Loucy (cell line): ENCODE data around the gene COMMD10.

ENCODE experiments used
- H2AFZ ChIP-seq: fragments of 200-600 bp; sonication (generic); 2 replicates; pipeline ENCODE4 v1.6.0; 2016; ENCODE audit warnings: antibody characterized with exemption, mild to moderate bottlenecking, low read length, moderate library complexity
- H3F3A ChIP-seq: fragments of 200-600 bp; 2 replicates; pipeline ENCODE4 v1.6.0; 2016; ENCODE audit warnings: antibody characterized with exemption, low read depth, mild to moderate bottlenecking
- H3K27me3 ChIP-seq: fragments of 200-600 bp; sonication (generic); 2 replicates; pipeline ENCODE4 v1.6.1; 2014; ENCODE audit warnings: low read length, mild to moderate bottlenecking; ENCODE audit not compliant: insufficient read depth, poor library complexity, severe bottlenecking
- H3K36me3 ChIP-seq: fragments of 200-600 bp; sonication (generic); 2 replicates; pipeline ENCODE4 v1.6.1; 2016; ENCODE audit warnings: low read length; ENCODE audit not compliant: insufficient read depth
- H3K4me1 ChIP-seq: fragments of 200-600 bp; sonication (generic); 2 replicates; pipeline ENCODE4 v1.5.1; 2014; ENCODE audit warnings: low read length, mild to moderate bottlenecking; ENCODE audit not compliant: insufficient read depth, poor library complexity, severe bottlenecking
- H3K4me2 ChIP-seq: fragments of 200-600 bp; sonication (generic); 2 replicates; pipeline ENCODE4 v1.6.0; 2014; ENCODE audit warnings: antibody characterized with exemption, low read length, low read depth, mild to moderate bottlenecking; ENCODE audit not compliant: poor library complexity, severe bottlenecking
- H3K4me3 ChIP-seq: fragments of 200-600 bp; sonication (generic); 2 replicates; pipeline ENCODE4 v1.5.1; 2014; ENCODE audit warnings: low read length, mild to moderate bottlenecking, mixed read lengths; ENCODE audit not compliant: poor library complexity, severe bottlenecking
- H3K79me2 ChIP-seq: fragments of 200-600 bp; sonication (generic); 2 replicates; pipeline ENCODE4 v1.6.1; 2014; ENCODE audit warnings: low read length; ENCODE audit not compliant: insufficient read depth
- H3K9ac ChIP-seq: fragments of 200-600 bp; sonication (generic); 2 replicates; pipeline ENCODE4 v1.6.0; 2014; ENCODE audit warnings: mild to moderate bottlenecking, low read depth, low read length, moderate library complexity; ENCODE audit not compliant: poor library complexity, severe bottlenecking
- H3K9me2 ChIP-seq: fragments of 200-600 bp; sonication (generic); replicated peaks from 2 replicates; pipeline ENCODE4 v1.6.1; 2016; ENCODE audit warnings: low read depth, low read length, mixed read lengths
- H3K9me3 ChIP-seq: fragments of 200-600 bp; sonication (generic); 2 replicates; pipeline ENCODE4 v1.6.1; 2014; ENCODE audit warnings: mild to moderate bottlenecking, antibody characterized with exemption, low read length, low read depth; ENCODE audit not compliant: insufficient read depth
- H4K20me1 ChIP-seq: fragments of 200-600 bp; sonication (generic); 2 replicates; pipeline ENCODE4 v1.6.0; 2014; ENCODE audit warnings: antibody characterized with exemption, low read length, mild to moderate bottlenecking; ENCODE audit not compliant: insufficient read depth, poor library complexity, severe bottlenecking
- CTCF ChIP-seq: fragments of 200-600 bp; sonication (generic); conservative IDR thresholded peaks from 2 replicates; pipeline ENCODE4 v1.5.1; 2014; ENCODE audit warnings: mild to moderate bottlenecking, antibody characterized with exemption, low read length
- EZH2phosphoT487 ChIP-seq: fragments of 200-600 bp; IDR thresholded peaks from 2 replicates; pipeline ENCODE4 v1.6.1; 2018; ENCODE audit warnings: antibody characterized with exemption, mild to moderate bottlenecking, moderate library complexity, borderline replicate concordance

The COMMD10 gene

GRCh38 chr5:116176121-116176520, 91.3 kb downstream of the COMMD10 start:
- H3K79me2 ChIP-seq: no peaks in the 10 kb centered on the region
- no peaks in the 10 kb centered on the region for H3K4me1 ChIP-seq
- no peaks in the 10 kb centered on the region for H3K36me3 ChIP-seq
- no peak overlapping the region for H3K9ac ChIP-seq
- TF ChIP-seq CTCF (no peak), EZH2phosphoT487 (no peak)
- no peaks in the 10 kb centered on the region for H3K27me3 ChIP-seq
- H2AFZ ChIP-seq: no peak overlapping the region
- H4K20me1 ChIP-seq: no peaks in the 10 kb centered on the region
- H3K9me2 ChIP-seq: no peaks in the 10 kb centered on the region
- H3K4me3 ChIP-seq: no peak overlapping the region
- no peaks in the 10 kb centered on the region for H3K9me3 ChIP-seq
- H3K4me2 ChIP-seq: no peak overlapping the region
- H3F3A ChIP-seq: no peaks in the 10 kb centered on the region

- Histone ChIP-seq H3K79me2 (no peaks in the 10 kb centered on the region), H3K4me2 (no peak overlapping the region), H2AFZ (no peak overlapping the region), H3K4me1 (no peaks in the 10 kb centered on the region), H3F3A (no peaks in the 10 kb centered on the region), H3K9me3 (no peaks in the 10 kb centered on the region), H3K36me3 (no peaks in the 10 kb centered on the region), H3K27me3 (no peaks in the 10 kb centered on the region), H3K9me2 (no peaks in the 10 kb centered on the region), H4K20me1 (no peaks in the 10 kb centered on the region), H3K9ac (no peak overlapping the region), H3K4me3 (no peak overlapping the region)
- TF ChIP-seq EZH2phosphoT487 (no peak), CTCF (no peak)
These were observed 94.1 kb downstream of the COMMD10 start for GRCh38 chr5:116178925-116179324.

- Histone ChIP-seq H3F3A (no peaks in the 10 kb centered on the region), H2AFZ (no peak overlapping the region), H3K36me3 (no peaks in the 10 kb centered on the region), H3K9ac (no peak overlapping the region), H3K79me2 (no peaks in the 10 kb centered on the region), H4K20me1 (no peaks in the 10 kb centered on the region), H3K4me3 (no peak overlapping the region), H3K27me3 (no peaks in the 10 kb centered on the region), H3K9me3 (no peaks in the 10 kb centered on the region), H3K4me2 (no peak overlapping the region), H3K4me1 (no peaks in the 10 kb centered on the region), H3K9me2 (no peaks in the 10 kb centered on the region)
- TF ChIP-seq CTCF: no peak
- no peak for TF ChIP-seq EZH2phosphoT487
These were observed 124.3 kb downstream of the COMMD10 start for GRCh38 chr5:116209166-116209565.
